PFSK-1 (cell line): ENCODE data around the gene ARHGAP15.

Source experiments
- FOXP2 ChIP-seq: optimal IDR thresholded peaks from 2 replicates; pipeline ENCODE3; 2011; ENCODE audit warnings: borderline replicate concordance, control low read depth, inconsistent platforms; ENCODE audit not compliant: insufficient read depth; ENCODE audit errors: extremely low read length, extremely low read depth
- POLR2AphosphoS5 ChIP-seq: IDR thresholded peaks from 2 replicates; pipeline ENCODE4 v1.6.1; 2012; ENCODE audit warnings: low read depth, mild to moderate bottlenecking, control low read depth, low read length, moderate library complexity
- REST ChIP-seq, 2 experiments: IDR thresholded peaks; 2 replicates each; pipeline versions ENCODE4 v1.6.1 to v1.8.0; 2011 to 2012; ENCODE audit warnings: low read depth in 2 of 2, low read length in 2 of 2, control low read depth in 1 of 2, inconsistent platforms in 1 of 2, mild to moderate bottlenecking in 1 of 2, moderate library complexity in 1 of 2; ENCODE audit not compliant: insufficient read depth in 1 of 2
- SIN3A ChIP-seq: IDR thresholded peaks from 2 replicates; pipeline ENCODE4 v1.6.1; 2012; ENCODE audit warnings: mild to moderate bottlenecking, low read length, moderate library complexity, borderline replicate concordance; ENCODE audit not compliant: insufficient read depth
- TAF1 ChIP-seq: IDR thresholded peaks from 2 replicates; pipeline ENCODE4 v1.6.1; 2012; ENCODE audit warnings: low read length, control low read depth, borderline replicate concordance; ENCODE audit not compliant: insufficient read depth

DNA sequence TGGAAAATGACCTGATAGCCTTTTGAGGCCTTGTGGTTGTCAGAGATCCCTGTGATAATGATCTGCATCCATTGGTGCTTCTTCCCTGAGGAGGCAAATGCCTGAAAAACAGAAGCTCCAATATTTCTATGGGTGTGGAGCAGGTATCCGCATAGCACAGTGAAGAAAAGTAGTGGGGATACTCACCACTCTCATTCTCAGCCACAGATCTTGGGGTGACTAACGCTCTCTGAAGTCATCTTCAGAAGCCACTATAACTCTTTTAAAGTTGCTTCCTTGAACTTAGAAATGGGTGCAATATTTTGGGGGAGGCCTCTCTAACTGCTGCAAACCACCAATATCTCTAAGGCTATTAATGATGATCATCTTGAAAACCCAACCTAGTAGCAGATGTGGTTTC, 46.2 kb downstream of the ARHGAP15 start:
- no peak for TF ChIP-seq FOXP2
- TF ChIP-seq REST (IDR thresholded peaks at IDR 0.05; ENCODE audit: insufficient read depth in 1 of 2, low read depth in 2 of 2, low read length in 2 of 2): no peak
- TF ChIP-seq SIN3A: no peak
- TF ChIP-seq POLR2AphosphoS5: no peak
- TF ChIP-seq TAF1: no peak
